ENCODE measurements around the gene SCAMP5. TPM values are rescaled to one million over a fixed set of nuclear protein-coding genes. Genes with fewer than 3 reads are reported as not detected.

Gene SCAMP5
- total and polyA plus RNA-seq, 2 donors = 2.3 to 8.4 TPM

- Histone ChIP-seq H3K36me3 (ENCODE audit: control insufficient read depth in 2 of 2, insufficient read depth in 2 of 2, low read length in 1 of 2) (no peaks in the 10 kb centered on the region), H3K27ac (ENCODE audit: low read depth in 1 of 2, low read length in 1 of 2) (peak overlapping the region in 1 of 2 donors; percentile 38), H3K9me3 (ENCODE audit: control insufficient read depth in 2 of 2, insufficient read depth in 1 of 2, low read length in 1 of 2) (peaks cover 0 to 3% of the 10 kb centered on the region in 2 donors), H3K27me3 (ENCODE audit: control insufficient read depth in 2 of 2, insufficient read depth in 1 of 2, low read length in 1 of 2) (no peaks in the 10 kb centered on the region), H3K4me3 (ENCODE audit: low read length in 2 of 2) (no peak overlapping the region), H3K4me1 (ENCODE audit: control insufficient read depth in 2 of 2, insufficient read depth in 2 of 2, low read length in 2 of 2) (peaks cover 3 to 18% of the 10 kb centered on the region in 2 donors)
- peak in 6 of 9 donors; percentile 19 to 58 (median 36) for DNase-seq (ENCODE audit: low read depth in 6 of 9, low spot score in 9 of 9)
- WGBS = 6% methylated on average over 1 of the region's 1 CpG
Measured at GRCh38 chr15:75065467-75065850, 70.1 kb downstream of the SCAMP5 start.

DNA sequence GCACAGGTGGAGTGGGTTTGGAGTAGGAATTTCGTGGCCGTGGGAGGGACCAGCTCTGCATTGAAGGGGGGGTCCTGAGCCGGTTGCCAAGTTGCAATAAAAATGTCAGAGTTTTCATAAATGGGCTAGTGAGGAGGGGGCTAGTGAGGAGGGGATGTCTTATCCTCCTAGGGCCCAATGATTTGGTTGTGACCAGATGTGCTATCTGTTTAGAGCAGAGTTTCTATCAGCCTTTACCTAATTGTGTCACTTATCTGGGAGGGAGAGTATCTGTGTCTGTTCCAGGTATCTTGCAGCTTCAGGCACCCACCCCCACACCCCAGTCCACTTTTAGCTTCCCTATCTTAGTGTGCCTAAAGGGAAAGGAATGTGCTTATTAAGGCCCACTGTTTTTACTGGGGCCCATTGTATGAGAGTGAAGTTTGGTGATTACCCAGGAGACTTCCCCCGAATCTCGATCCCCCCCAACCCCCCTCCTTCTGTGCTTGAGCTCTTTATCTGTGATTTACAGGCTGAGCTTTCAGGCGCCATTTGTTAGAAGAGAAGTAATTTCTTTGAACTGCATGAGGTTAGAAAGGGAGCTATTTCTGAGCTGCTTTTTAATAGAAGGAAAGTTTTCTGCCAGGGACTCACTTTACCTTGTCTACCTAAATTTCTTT is 70.6 kb downstream of the SCAMP5 start:
- Histone ChIP-seq H3K27ac (ENCODE audit: low read depth in 1 of 2, low read length in 1 of 2) (no peak overlapping the region), H3K27me3 (ENCODE audit: control insufficient read depth in 2 of 2, insufficient read depth in 1 of 2, low read length in 1 of 2) (no peaks in the 10 kb centered on the region), H3K9me3 (ENCODE audit: control insufficient read depth in 2 of 2, insufficient read depth in 1 of 2, low read length in 1 of 2) (peaks cover 0 to 3% of the 10 kb centered on the region in 2 donors), H3K36me3 (ENCODE audit: control insufficient read depth in 2 of 2, insufficient read depth in 2 of 2, low read length in 1 of 2) (no peaks in the 10 kb centered on the region), H3K4me3 (ENCODE audit: low read length in 2 of 2) (no peak overlapping the region), H3K4me1 (ENCODE audit: control insufficient read depth in 2 of 2, insufficient read depth in 2 of 2, low read length in 2 of 2) (peaks cover 3 to 21% of the 10 kb centered on the region in 2 donors)
- DNase-seq (ENCODE audit: low read depth in 6 of 9, low spot score in 9 of 9) = no peak
- WGBS = 64% methylated on average over 6 of the region's 6 CpGs

GRCh38 chr15:75067123-75067830 is 71.9 kb downstream of the SCAMP5 start:
- WGBS = 62% methylated on average over 3 of the region's 3 CpGs

GRCh38 chr15:75068748-75069147 is 73.4 kb downstream of the SCAMP5 start:
- H3K27ac ChIP-seq (ENCODE audit: low read depth in 1 of 2, low read length in 1 of 2) = no peak overlapping the region
- no peak overlapping the region for H3K4me3 ChIP-seq (ENCODE audit: low read length in 2 of 2)
- H3K27me3 ChIP-seq (ENCODE audit: control insufficient read depth in 2 of 2, insufficient read depth in 1 of 2, low read length in 1 of 2) = no peaks in the 10 kb centered on the region
- no peaks in the 10 kb centered on the region for H3K36me3 ChIP-seq (ENCODE audit: control insufficient read depth in 2 of 2, insufficient read depth in 2 of 2, low read length in 1 of 2)
- no peak for DNase-seq (ENCODE audit: low read depth in 6 of 9, low spot score in 9 of 9)
- H3K9me3 ChIP-seq (ENCODE audit: control insufficient read depth in 2 of 2, insufficient read depth in 1 of 2, low read length in 1 of 2) = peaks cover 0 to 3% of the 10 kb centered on the region in 2 donors
- peaks cover 3 to 21% of the 10 kb centered on the region in 2 donors for H3K4me1 ChIP-seq (ENCODE audit: control insufficient read depth in 2 of 2, insufficient read depth in 2 of 2, low read length in 2 of 2)

More at GRCh38 chr15:75067123-75067830, 71.9 kb downstream of the SCAMP5 start:
- Histone ChIP-seq H3K27me3 (ENCODE audit: control insufficient read depth in 2 of 2, insufficient read depth in 1 of 2, low read length in 1 of 2) (no peaks in the 10 kb centered on the region), H3K4me1 (ENCODE audit: control insufficient read depth in 2 of 2, insufficient read depth in 2 of 2, low read length in 2 of 2) (peaks cover 3 to 21% of the 10 kb centered on the region in 2 donors), H3K4me3 (ENCODE audit: low read length in 2 of 2) (no peak overlapping the region), H3K27ac (ENCODE audit: low read depth in 1 of 2, low read length in 1 of 2) (no peak overlapping the region), H3K36me3 (ENCODE audit: control insufficient read depth in 2 of 2, insufficient read depth in 2 of 2, low read length in 1 of 2) (no peaks in the 10 kb centered on the region), H3K9me3 (ENCODE audit: control insufficient read depth in 2 of 2, insufficient read depth in 1 of 2, low read length in 1 of 2) (peaks cover 0 to 3% of the 10 kb centered on the region in 2 donors)
- DNase-seq (ENCODE audit: low read depth in 6 of 9, low spot score in 9 of 9) = no peak

GRCh38 chr15:75069301-75069925 is 74.0 kb downstream of the SCAMP5 start:
- Histone ChIP-seq H3K9me3 (ENCODE audit: control insufficient read depth in 2 of 2, insufficient read depth in 1 of 2, low read length in 1 of 2) (peaks cover 0 to 6% of the 10 kb centered on the region in 2 donors), H3K36me3 (ENCODE audit: control insufficient read depth in 2 of 2, insufficient read depth in 2 of 2, low read length in 1 of 2) (no peaks in the 10 kb centered on the region), H3K27ac (ENCODE audit: low read depth in 1 of 2, low read length in 1 of 2) (no peak overlapping the region), H3K4me3 (ENCODE audit: low read length in 2 of 2) (no peak overlapping the region), H3K4me1 (ENCODE audit: control insufficient read depth in 2 of 2, insufficient read depth in 2 of 2, low read length in 2 of 2) (peaks cover 3 to 21% of the 10 kb centered on the region in 2 donors), H3K27me3 (ENCODE audit: control insufficient read depth in 2 of 2, insufficient read depth in 1 of 2, low read length in 1 of 2) (no peaks in the 10 kb centered on the region)
- 73% methylated on average over 8 of the region's 8 CpGs for WGBS
- peak in 2 of 9 donors; percentile 13 to 30 for DNase-seq (ENCODE audit: low read depth in 6 of 9, low spot score in 9 of 9)

DNA sequence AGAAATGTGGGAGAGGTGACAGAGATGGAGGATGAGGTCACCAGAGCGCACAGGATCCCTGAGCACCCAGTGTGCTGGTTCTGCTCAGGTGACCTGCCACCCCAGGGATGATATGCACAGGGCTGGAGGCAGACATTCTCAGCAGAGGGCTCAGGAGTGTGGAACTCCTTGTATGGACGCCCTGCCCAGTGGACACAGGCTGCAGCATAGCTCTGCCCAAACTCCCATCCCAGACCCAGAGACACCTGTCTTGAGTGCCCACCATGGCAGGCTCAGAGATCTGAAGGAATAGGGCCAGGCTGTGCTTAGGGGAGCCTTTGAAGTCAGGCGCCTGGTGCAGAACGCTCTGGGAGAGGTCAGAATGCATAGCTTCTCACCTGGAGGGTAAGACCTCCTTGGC is 75.3 kb downstream of the SCAMP5 start:
- no peak overlapping the region for H3K27ac ChIP-seq (ENCODE audit: low read depth in 1 of 2, low read length in 1 of 2)
- no peaks in the 10 kb centered on the region for H3K27me3 ChIP-seq (ENCODE audit: control insufficient read depth in 2 of 2, insufficient read depth in 1 of 2, low read length in 1 of 2)
- WGBS = 96% methylated on average over 4 of the region's 4 CpGs
- peaks cover 0 to 13% of the 10 kb centered on the region in 2 donors for H3K9me3 ChIP-seq (ENCODE audit: control insufficient read depth in 2 of 2, insufficient read depth in 1 of 2, low read length in 1 of 2)
- H3K4me1 ChIP-seq (ENCODE audit: control insufficient read depth in 2 of 2, insufficient read depth in 2 of 2, low read length in 2 of 2) = peaks cover under 1 to 9% of the 10 kb centered on the region in 2 donors
- H3K36me3 ChIP-seq (ENCODE audit: control insufficient read depth in 2 of 2, insufficient read depth in 2 of 2, low read length in 1 of 2) = no peaks in the 10 kb centered on the region
- H3K4me3 ChIP-seq (ENCODE audit: low read length in 2 of 2) = no peak overlapping the region
- no peak for DNase-seq (ENCODE audit: low read depth in 6 of 9, low spot score in 9 of 9)

Other genes starting within 250 kb of the SCAMP5 start
- gene CYP1A2, start 246.7 kb upstream of the SCAMP5 start, total RNA-seq = not detected
- 0.05 TPM for gene CYP1A2, start 246.7 kb upstream of the SCAMP5 start, polyA plus RNA-seq
- gene CSK, start 213.5 kb upstream of the SCAMP5 start, total RNA-seq = 39.2 TPM
- 94.4 TPM for gene CSK, start 213.5 kb upstream of the SCAMP5 start, polyA plus RNA-seq
- gene LMAN1L, start 182.7 kb upstream of the SCAMP5 start, total RNA-seq = not detected
- gene LMAN1L, start 182.7 kb upstream of the SCAMP5 start, polyA plus RNA-seq = 0.41 TPM
- gene CPLX3, start 168.9 kb upstream of the SCAMP5 start, total RNA-seq = 0.05 TPM
- gene CPLX3, start 168.9 kb upstream of the SCAMP5 start, polyA plus RNA-seq = 1.1 TPM
- 26.0 TPM for gene ULK3, start 152.4 kb upstream of the SCAMP5 start, total RNA-seq
- gene ULK3, start 152.4 kb upstream of the SCAMP5 start, polyA plus RNA-seq = 59.4 TPM
- gene SCAMP2, start 122.2 kb upstream of the SCAMP5 start, total RNA-seq = 15.7 TPM
- 35.2 TPM for gene SCAMP2, start 122.2 kb upstream of the SCAMP5 start, polyA plus RNA-seq
- gene MPI, start 105.5 kb upstream of the SCAMP5 start, total RNA-seq = 36.1 TPM
- gene MPI, start 105.5 kb upstream of the SCAMP5 start, polyA plus RNA-seq = 22.2 TPM
- gene FAM219B, start 88.7 kb upstream of the SCAMP5 start, total RNA-seq = 28.0 TPM
- gene FAM219B, start 88.7 kb upstream of the SCAMP5 start, polyA plus RNA-seq = 25.5 TPM
- gene COX5A, start 57.5 kb upstream of the SCAMP5 start, total RNA-seq = 65.5 TPM
- 191 TPM for gene COX5A, start 57.5 kb upstream of the SCAMP5 start, polyA plus RNA-seq
- 3.5 TPM for gene RPP25, start 38.8 kb upstream of the SCAMP5 start, total RNA-seq
- gene RPP25, start 38.8 kb upstream of the SCAMP5 start, polyA plus RNA-seq = 6.7 TPM
- 11.3 TPM for gene PPCDC, start 28.0 kb downstream of the SCAMP5 start, total RNA-seq
- 20.9 TPM for gene PPCDC, start 28.0 kb downstream of the SCAMP5 start, polyA plus RNA-seq
- gene C15orf39, start 206.3 kb downstream of the SCAMP5 start, total RNA-seq = 6.1 TPM
- gene C15orf39, start 206.3 kb downstream of the SCAMP5 start, polyA plus RNA-seq = 7.0 TPM

Measured in thymus (tissue), 11 donors.